GM12892 (cell line): Measurements from ENCODE around the gene RBFOX2.

Experiments used
- POLR2A ChIP-seq: IDR thresholded peaks from 2 replicates; pipeline ENCODE4 v1.6.1; 2011; ENCODE audit warnings: low read depth, low read length, control low read depth
- POLR2AphosphoS5 ChIP-seq: IDR thresholded peaks from 2 replicates; pipeline ENCODE4 v1.6.1; 2011; ENCODE audit warnings: low read depth, low read length, control low read depth
- TAF1 ChIP-seq: IDR thresholded peaks from 2 replicates; pipeline ENCODE4 v1.6.1; 2011; ENCODE audit warnings: low read depth, mild to moderate bottlenecking, control low read depth, low read length, borderline replicate concordance

DNA sequence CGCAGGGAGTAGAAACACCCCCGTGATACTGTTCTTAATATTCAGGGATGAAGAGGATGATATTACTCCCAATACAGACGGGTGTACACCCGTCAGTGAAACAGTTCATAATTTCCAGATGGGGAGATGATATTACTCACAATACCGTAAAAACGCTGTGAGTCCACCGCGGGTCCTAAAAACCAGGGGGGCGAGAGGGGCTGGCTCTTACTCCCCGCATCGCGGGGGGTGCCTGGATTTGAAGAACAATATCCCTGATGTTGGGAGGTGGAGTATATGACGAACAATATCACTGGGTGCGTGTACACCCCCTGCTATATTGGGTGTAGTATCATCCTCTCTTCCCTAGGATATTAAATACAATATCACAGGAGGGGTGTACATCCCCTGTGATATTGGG lies 331.5 kb downstream of the RBFOX2 start:
- TF ChIP-seq POLR2A (no peak), POLR2AphosphoS5 (no peak), TAF1 (no peak)
